ENCODE data around the gene CHSY3.

The CHSY3 gene

DNA sequence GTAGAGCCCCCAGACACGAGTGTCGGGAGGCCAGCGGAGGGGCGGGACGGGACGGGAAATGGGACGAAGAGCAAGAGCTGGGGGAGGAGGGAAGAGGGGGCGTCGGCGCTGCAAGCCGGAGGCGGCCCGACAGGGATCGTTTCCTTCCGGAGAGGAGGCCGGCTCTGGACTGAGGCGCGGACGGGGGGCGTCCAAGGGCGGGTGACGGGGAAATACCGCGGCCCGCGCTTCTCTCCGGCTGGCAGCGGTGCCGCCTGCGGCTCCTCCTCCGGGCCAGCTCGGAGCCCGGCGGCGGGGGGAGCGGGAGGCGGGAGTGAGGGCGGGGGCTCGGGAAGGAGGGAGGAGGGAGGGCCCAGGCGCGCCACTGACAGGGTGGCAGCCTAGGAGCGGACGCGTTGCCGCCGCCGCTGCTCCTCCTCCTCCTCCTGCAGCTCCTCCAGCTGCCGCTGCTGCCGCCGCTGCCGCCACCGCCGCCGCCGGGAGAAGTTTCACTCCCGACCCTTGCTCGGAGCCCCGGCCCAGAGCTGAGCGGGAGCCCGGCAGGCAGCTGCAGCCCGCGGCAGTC lies at the start of gene CHSY3:
CHSY3 (plus strand) TSS at position 364 of the 565 bp plus-strand sequence.
- no peak for DNase-seq

- DNase-seq: no peak
These were observed 47.9 kb upstream of the CHSY3 start for GRCh38 chr5:129856325-129856724.

- DNase-seq: no peak
These were observed 47.1 kb upstream of the CHSY3 start for GRCh38 chr5:129857116-129857515.

GRCh38 chr5:129858131-129858675 lies 46.1 kb upstream of the CHSY3 start:
- no peak for DNase-seq

- no peak for DNase-seq
These were observed 19.9 kb upstream of the CHSY3 start for GRCh38 chr5:129884322-129884721.

DNA sequence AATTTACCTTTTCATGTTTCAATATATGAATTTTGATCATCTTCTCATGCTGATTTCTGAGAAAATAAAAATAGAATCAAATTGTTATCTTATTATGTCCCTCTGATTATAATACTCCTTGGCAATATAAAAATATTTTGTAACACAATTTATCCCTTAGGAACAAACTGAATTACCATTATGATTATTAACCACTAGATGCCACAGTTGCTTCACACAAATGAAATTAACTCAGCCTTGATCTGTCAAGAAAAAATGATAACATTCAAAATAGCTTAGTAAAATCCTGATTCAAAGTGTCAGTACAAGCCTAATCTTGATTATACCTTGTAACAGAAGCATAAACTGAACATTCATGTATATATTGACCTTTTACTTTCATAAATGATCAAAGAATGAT lies 4.8 kb upstream of the CHSY3 start:
- DNase-seq: no peak

DNA sequence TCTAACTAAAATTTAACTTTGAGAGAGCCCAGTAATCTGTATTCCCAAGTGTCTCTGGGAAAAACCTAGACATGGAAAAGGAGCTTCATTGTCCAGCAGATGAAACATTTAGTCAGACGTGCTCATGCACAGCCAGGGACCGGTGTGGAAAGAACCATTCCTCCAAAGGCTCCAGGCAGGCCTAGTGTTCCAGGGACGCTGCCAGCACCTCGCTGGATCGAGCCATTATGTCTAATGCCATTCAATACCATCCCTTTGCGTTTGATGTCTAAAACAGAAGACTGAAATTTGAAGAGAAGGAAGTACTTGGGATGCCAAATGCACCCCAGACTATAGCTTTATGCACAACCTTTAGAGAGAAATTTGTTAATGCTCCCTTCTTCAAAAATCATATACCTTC lies 1.4 kb upstream of the CHSY3 start:
- DNase-seq: no peak

DNA sequence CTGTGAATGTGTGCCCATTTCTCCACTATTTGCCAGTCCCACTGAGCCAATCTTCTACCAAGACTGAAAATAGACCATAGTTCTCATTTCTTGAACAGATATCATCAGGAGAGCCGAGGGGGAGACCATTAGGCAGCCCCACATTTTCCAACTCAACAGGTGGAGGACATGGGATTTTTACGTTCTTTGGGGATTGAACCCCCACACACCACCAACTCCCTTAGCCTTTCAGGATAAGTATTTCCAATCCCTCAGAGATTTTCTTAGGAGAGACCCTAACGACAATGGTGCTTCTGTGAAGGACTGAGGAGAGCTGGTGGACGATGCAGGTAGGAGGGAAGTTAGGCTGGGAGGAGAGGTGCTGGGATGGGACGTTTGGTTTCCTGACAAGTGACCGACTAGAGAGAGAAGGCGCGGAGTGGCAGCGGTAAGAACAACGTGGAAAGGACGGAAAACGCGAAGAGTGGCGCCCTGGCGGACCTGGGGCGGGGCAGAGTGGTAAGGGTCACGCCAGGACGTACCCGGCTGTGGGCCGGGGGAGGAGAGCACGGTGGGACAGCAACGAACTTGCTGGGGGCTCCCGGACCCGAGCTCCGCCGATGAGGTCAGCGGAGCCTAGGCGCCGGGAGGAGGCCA lies 681 bp upstream of the CHSY3 start:
- DNase-seq: no peak

- DNase-seq: no peak
These were observed 605 bp downstream of the CHSY3 start for GRCh38 chr5:129904667-129905472.

GRCh38 chr5:129905473-129906176 lies 1.4 kb downstream of the CHSY3 start:
- DNase-seq: no peak

GRCh38 chr5:129906177-129906887 lies 2.1 kb downstream of the CHSY3 start:
- DNase-seq: no peak

DNA sequence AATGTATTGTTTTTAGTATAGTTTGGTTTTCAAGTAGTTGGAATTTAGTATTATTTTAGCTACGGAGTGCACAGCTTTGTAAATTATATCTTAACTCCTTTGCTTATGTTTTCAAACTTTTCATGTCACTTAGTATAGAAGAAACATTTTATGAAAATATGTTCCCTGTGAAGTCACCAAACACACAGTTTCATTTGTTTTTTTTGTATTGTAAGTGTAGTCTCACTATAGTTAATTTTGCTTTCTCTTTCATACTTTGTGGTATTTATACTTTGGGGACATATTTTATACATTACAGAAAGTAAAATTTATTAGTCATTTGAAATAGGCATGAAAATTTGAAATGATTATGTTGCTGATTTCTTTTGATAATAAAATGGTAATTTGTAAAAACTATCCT lies 5.0 kb downstream of the CHSY3 start:
- no peak for DNase-seq

- DNase-seq: no peak
These were observed 8.5 kb downstream of the CHSY3 start for GRCh38 chr5:129912601-129913255.

DNA sequence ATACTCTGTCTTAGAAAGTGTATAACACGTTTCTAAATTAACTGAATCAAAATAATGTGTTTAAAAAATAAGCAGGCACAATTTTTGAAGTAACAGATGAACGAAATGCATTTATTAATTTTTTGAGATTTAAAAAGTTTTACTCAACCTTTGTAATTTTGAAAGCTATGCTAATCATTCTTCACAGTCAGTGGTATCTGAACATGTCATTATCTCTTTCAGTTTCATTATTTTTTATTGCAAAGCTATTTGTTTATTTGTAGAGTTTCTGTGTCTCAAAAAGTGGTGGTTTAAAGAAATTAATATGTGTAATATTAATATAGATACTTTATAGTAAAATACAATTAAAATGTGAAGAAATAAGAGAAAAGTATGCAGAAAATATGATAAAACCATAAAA lies 11.2 kb downstream of the CHSY3 start:
- DNase-seq: no peak

DNA sequence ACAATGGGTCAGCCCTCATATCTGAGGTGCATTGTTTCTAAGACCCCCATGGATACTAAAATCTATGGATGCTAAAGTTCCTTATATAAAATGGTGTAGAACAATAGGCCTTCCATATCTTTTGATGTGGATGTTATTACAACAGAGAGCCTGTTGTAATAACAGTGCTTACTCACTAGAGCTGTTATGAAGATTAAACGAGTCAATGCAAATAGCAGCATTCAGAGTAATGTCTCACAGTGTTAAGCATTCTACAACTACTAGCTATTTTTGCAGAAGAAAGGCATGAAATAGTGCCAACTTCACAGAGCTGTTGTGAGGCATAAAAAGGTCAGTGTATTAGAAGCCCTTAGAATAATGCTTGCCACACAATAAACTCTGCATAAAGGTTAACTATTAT lies 13.0 kb downstream of the CHSY3 start:
- no peak for DNase-seq

DNA sequence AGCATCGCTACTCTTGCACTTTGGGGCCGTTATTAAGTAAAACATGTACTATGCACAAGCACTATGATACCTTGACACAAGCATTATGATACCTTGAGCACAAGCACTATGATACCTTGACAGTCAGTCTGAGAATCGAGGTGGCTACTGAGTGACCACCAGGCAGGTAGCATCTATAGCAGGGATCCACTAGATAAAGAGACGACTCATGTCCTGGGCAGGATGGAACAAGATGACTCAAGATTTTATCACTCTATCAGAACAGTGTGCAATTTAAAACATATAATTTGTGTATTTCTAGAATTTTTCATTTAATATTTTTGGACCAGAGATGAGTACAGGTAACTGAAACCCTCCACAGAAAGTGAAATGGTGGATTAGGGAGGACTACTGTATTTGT lies 16.9 kb downstream of the CHSY3 start:
- no peak for DNase-seq

- DNase-seq: no peak
These were observed 26.0 kb downstream of the CHSY3 start for GRCh38 chr5:129930221-129930620.

DNA sequence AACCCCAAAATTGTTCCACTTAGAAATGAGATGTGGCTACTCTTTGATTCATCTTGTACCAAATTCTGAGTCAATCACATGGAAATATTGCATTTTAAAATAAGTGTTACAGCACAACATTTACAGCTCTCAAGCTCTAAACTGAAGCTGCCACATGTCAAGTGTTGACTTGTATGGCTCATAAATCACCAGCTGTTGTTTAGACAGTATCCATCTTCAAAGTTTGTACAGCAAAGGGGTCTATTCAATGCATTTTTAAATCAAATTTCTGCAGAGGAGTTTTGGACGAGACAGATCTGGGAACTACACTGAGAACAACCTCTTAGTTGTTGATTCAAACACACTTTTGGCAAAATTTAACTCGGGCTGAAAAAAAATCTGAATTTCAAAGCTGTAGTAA lies 31.4 kb downstream of the CHSY3 start:
- DNase-seq: no peak

DNA sequence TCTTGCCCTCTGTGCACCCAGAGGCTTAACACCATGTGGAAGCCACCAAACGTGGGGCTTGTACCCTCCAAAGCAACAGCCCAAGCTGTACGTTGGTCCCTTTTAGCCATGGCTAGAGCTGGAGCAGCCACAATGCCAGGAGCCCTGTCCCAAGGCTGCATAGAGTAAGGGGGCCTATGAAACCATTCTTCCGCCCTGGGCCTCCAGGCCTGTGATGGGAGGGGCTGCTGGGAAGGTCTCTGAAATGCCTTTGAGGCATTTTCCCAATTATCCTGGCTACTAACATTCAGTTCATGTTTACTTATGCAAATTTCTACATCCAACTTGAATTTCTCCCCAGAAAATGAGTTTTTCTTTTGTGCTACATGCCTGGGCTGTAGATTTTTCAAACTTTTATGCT lies 33.8 kb downstream of the CHSY3 start:
- DNase-seq: no peak

- DNase-seq: no peak
These were observed 39.7 kb downstream of the CHSY3 start for GRCh38 chr5:129943936-129944335.

DNA sequence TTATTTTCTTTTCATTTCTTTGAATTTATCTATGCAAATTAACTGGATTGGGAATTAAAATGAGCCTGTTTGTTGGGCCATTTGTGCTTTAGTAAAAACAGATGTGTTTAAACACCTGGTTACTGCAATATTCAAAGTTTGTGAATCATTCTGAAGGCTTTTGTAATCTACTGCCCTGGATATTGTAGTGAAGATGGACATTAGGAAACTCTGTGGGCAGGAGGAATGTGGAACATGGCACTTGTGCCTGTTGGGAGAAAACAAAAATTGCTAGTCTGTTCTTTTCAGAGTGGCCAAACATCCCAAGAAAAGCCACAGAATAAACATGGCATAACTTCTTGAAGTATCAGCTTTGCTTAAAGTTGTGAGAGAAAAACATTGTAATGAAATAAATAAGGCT lies 40.8 kb downstream of the CHSY3 start:
- DNase-seq: no peak

DNA sequence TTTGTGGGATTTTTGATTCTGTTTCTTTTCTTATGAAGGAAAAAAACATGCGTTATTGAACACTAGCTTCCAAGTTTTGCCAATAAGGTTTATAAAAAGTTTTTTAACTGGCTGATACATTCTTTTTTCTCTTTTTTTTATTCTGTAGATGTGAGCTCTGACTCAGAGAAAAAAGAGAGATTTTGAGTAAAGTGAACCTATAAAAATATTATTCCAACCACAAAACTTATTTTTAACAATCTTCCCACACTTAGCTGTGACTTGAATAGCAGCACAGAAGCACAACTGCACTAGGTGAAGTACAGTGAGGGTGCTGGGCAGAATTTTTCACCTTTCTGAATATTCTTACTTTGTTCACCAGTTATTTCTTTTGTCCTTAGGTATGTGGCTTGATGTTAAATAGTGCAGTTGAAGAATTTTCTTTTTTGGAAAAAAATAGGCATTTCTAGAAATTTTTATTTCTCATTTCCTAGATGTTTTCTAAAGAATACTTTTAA lies 41.6 kb downstream of the CHSY3 start:
- no peak for DNase-seq
